Measurements from ENCODE around the gene AP4S1. TPM values are rescaled to one million over a fixed set of nuclear protein-coding genes. Genes with fewer than 3 reads are reported as not detected.

The AP4S1 gene
- total and polyA plus RNA-seq, 2 of the 8 experiments (the other 6 are each of a cell fraction or from before 2014, with no cell fraction given) = 2.8 to 9.9 TPM

DNA sequence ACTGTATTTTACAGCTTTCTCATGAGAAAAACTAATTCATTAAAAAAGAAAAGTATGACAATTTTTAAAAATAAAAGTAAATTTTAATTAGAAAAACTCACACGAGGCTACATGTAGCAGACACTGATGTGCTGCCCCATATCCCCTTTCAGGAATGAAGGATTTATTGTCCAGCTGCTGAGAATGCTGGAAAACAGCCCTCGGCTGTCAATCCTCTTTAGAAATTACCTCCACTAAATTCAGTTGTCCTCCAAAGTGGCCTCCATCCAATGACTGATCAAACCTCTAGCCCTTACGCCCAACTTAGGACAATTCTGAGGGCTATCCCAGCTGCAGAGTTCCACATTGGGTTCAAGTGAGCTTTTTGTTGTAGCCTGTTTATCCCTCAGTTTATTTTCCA, 29.8 kb upstream of the AP4S1 start:
- no peak overlapping the region for H4K91ac ChIP-seq (replicated peaks; ENCODE audit: insufficient read length, low read length)
- H2BK120ac ChIP-seq (replicated peaks; ENCODE audit: low read depth, low read length) = no peak overlapping the region
- no peak overlapping the region for H4K8ac ChIP-seq (ENCODE audit: extremely low read depth, insufficient read depth, low read length)
- no peaks in the 10 kb centered on the region for H3K36me3 ChIP-seq (ENCODE audit: control insufficient read depth in 2 of 4, insufficient read depth in 4 of 4, low read length in 3 of 4)
- no peak overlapping the region for H2BK12ac ChIP-seq (ENCODE audit: low read depth, low read length)
- no peak overlapping the region for H3K9ac ChIP-seq (replicated peaks in 1 of 4; ENCODE audit: extremely low read depth in 1 of 4, low read depth in 3 of 4, low read length in 3 of 4)
- peaks cover 3 to 96% of the 10 kb centered on the region in 2 experiments for H3K79me2 ChIP-seq (ENCODE audit: control insufficient read depth in 1 of 2, insufficient read depth in 2 of 2, low read length in 2 of 2)
- no peak overlapping the region for H2BK15ac ChIP-seq (ENCODE audit: low read length)
- no peaks in the 10 kb centered on the region for H3K27me3 ChIP-seq (replicated peaks in 1 of 4; ENCODE audit: control insufficient read depth in 3 of 4, extremely low read depth in 1 of 4, insufficient read depth in 3 of 4, low read length in 3 of 4)
- H3K18ac ChIP-seq (ENCODE audit: extremely low read depth, low read length) = no peak overlapping the region; the same call in 1 of the 2 replicates
- no peak overlapping the region for H3K4me2 ChIP-seq (ENCODE audit: insufficient read depth in 1 of 2, low read depth in 2 of 2, low read length in 2 of 2)
- H3K4ac ChIP-seq (replicated peaks; ENCODE audit: insufficient read length, low read depth, low read length) = no peak overlapping the region
- no peak for FAIRE-seq
- no peak overlapping the region for H3K23ac ChIP-seq (ENCODE audit: insufficient read length)
- ChIA-PET CTCF (ENCODE audit: partially characterized antibody) (interaction anchor here (1.1 kb wide), 1 partner anchor 9 kb away, joined by 3 read pairs; no protein-coding TSS in a partner anchor), POLR2A (ENCODE audit: partially characterized antibody) (interaction anchor here (0.7 to 1.5 kb wide), 3 partner anchors 10 to 31 kb away, joined by 3 to 7 read pairs (median 3); partner anchors contain the start of gene STRN3)
- no peak overlapping the region for H3K27ac ChIP-seq (ENCODE audit: low read depth, low read length)
- H3K56ac ChIP-seq (replicated peaks; ENCODE audit: insufficient read length, low read depth, low read length) = no peak overlapping the region
- no peak overlapping the region for H2BK5ac ChIP-seq (ENCODE audit: low read depth, low read length)
- H3K4me3 ChIP-seq (ENCODE audit: extremely low read depth in 1 of 4, insufficient read depth in 2 of 4, low read depth in 3 of 4, low read length in 4 of 4) = no peak overlapping the region
- H4K20me1 ChIP-seq (replicated peaks in 1 of 2; ENCODE audit: control insufficient read depth in 1 of 2, insufficient read depth in 2 of 2, low read length in 2 of 2) = peaks cover 11 to 17% of the 10 kb centered on the region in 2 experiments
- TF ChIP-seq CEBPB (IDR thresholded peaks at IDR 0.05; ENCODE audit: low read depth, low read length) (no peak), CTBP2 (IDR thresholded peaks at IDR 0.05; ENCODE audit: borderline replicate concordance, insufficient read depth, insufficient read length, low read length) (no peak), POLR2AphosphoS5 (IDR thresholded peaks at IDR 0.05; ENCODE audit: low read depth, low read length) (no peak), POU5F1 (IDR thresholded peaks at IDR 0.05; ENCODE audit: low read depth, low read length) (no peak), YY1 (IDR thresholded peaks at IDR 0.05; ENCODE audit: low read depth, low read length) (no peak), TAF1 (IDR thresholded peaks at IDR 0.05; ENCODE audit: low read depth, low read length) (no peak), ASH2L (IDR thresholded peaks at IDR 0.05; ENCODE audit: low read length) (no peak)
- H2AFZ ChIP-seq (ENCODE audit: low read length) = no peak overlapping the region
- no peak overlapping the region for H4K5ac ChIP-seq (ENCODE audit: insufficient read length, low read depth, low read length)
- peaks cover 6 to 17% (median 8%) of the 10 kb centered on the region in 4 experiments; a peak in 6 of 7 replicates for H3K4me1 ChIP-seq (replicated peaks in 1 of 4; ENCODE audit: control insufficient read depth in 3 of 4, insufficient read depth in 4 of 4, low read length in 3 of 4)
- no peaks in the 10 kb centered on the region for H3K23me2 ChIP-seq (ENCODE audit: low read depth, low read length)
- H3K79me1 ChIP-seq (ENCODE audit: low read depth, low read length) = peaks cover 4% of the 10 kb centered on the region; the same call in 1 of the 2 replicates
- WGBS, 2 experiments (ENCODE audit: extremely low coverage in 1 of 2, insufficient coverage in 1 of 2, insufficient read length in 1 of 2, insufficient replicate concordance in 2 of 2, low coverage in 1 of 2, low lambda C conversion rate in 2 of 2, missing lambda C conversion rate in 1 of 2) = 89% methylated on average over 3 of the region's 3 CpGs; no CpG with 5 or more reads in 1 of the 2 experiments
- H3K9me3 ChIP-seq (ENCODE audit: insufficient read depth in 2 of 2, low read depth in 1 of 2, low read length in 1 of 2) = peaks cover 0 to 3% of the 10 kb centered on the region in 2 experiments; a peak in 1 of 4 replicates
- DNase-seq (ENCODE audit: low read depth in 1 of 2, low spot score in 2 of 2) = no peak
- H2AK5ac ChIP-seq (ENCODE audit: low read depth, low read length) = no peak overlapping the region
- no peak overlapping the region for H2BK20ac ChIP-seq (ENCODE audit: low read length)
- no peak overlapping the region for H3K14ac ChIP-seq (ENCODE audit: insufficient read length)
